ENCODE results near the gene APBA1.
"Not testable (repeated sequence)": the region's sequence is repeated elsewhere in the genome, so short reads cannot be mapped to it uniquely, and the experiment has no call there.

Gene APBA1

DNA sequence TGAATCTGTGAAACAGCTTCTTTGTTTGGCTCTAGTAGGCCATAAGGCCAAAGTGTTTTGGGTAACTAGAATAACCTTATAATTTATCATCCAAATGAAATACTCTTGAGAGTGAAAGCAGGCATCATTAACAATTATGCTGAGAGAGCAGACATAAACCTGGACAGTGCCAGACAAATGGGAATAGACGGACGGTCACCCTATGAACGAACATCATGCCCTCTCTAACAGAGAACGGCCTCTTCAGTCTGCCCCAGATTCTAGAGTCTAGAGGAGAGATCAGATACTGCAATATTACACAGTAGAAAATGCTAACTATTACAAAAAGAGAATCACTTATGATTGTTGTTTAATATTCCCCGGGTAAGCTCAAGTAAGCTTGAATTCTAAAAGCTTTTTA is 68.5 kb downstream of the APBA1 start:
- DNase-seq: no peak

DNA sequence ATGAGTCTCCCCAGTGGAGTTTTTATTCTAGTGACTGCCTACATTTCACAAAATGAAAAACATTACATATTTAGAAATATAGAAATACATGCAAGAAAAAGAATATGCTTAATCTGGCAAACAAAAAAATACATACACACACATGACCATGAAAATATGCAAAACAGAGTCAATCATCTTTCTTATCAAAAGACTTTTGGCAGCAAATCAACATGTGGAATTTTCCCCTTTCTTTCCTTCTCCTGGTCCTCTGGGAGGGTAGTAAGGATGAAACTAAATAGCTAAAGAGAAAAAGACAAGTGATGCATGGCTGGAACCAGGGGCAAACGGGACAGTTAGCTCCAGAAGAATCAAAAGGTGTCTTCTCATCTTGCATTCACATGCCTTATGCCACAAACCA is 69.4 kb downstream of the APBA1 start:
- no peak for DNase-seq

DNA sequence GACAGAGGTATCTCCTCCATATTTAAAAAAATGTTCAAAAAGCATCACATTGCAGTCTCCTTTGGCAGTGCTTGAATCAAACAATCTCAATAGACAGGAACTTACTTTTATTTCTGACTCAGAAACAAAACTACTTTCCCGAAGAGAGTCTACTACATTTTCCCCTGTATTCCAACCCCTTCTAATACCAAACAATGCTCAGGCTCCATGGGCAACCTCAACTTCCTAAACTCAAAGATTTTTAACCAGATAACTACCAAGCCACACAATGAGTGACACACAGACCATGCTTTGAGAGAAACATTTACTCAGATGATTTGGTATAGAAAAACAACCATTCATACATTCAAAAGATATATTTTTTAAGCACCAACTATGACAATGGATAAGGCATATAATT is 70.5 kb downstream of the APBA1 start:
- DNase-seq: no peak

DNA sequence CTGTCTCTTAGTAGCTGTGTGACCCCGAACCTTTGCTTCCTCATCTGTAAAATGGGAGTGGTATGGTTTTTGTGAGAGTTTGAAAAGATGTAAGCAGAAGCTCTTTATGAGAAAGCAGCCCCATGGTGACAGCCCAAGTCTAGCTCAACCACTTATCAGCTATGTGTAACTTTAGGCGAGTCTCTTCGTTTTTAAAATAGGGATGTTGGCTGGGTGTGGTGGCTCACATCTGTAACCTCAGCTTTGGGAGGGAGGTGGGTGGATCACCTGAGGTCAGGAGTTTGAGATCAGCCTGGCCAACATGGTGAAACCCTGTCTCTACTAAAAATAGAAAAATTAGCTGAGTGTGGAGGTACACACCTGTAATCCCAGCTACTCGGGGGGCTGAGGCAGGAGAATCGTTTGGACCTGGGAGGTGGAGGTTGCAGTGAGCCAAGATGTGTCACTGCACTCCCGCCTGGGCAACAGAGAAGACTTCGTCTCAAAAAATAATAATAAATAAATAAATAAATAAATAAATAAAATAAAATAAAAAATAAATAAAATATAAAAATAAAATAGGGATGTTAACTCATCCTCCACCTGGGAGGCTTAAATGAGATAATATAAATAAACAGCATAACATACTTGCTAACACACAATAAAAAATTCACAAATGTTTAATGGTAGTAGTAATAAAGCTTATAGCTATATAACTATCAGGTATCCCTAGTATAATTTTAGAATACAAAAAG is 71.7 kb downstream of the APBA1 start:
- no peak for DNase-seq

DNA sequence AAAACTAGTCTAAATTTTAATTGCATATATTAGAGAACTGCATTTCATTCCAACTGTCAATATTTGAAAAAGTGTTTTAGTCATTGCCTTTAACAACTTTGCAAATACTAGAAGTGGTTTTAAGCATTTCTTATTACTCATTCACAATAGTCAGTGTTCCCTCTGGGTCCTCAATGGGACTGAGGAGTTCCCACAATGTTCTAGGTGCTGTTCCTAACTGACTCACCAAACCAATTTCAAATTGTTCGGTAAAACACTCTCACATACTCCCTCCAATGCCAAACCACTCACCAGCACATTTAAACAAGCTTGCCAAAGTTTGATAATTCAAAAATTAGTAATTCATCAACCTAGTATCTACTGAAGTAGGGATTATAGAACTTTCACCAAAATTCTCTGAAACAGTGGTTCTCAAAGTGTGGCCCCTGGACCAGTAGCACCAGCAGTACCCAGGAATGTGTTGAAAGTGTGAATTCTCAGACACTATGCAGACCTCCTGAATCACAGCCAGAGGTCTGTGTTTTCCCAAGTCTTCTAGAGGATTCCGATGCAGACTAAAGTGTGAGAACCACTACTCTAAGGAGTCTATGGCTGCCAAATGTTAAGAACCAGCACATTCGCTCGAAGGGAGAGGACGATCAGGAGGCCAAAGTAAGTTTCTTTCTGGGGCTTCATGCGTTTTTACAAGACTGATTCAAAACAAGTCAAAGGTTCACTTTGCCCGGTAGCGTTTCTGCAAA is 72.8 kb downstream of the APBA1 start:
- no peak for DNase-seq

DNA sequence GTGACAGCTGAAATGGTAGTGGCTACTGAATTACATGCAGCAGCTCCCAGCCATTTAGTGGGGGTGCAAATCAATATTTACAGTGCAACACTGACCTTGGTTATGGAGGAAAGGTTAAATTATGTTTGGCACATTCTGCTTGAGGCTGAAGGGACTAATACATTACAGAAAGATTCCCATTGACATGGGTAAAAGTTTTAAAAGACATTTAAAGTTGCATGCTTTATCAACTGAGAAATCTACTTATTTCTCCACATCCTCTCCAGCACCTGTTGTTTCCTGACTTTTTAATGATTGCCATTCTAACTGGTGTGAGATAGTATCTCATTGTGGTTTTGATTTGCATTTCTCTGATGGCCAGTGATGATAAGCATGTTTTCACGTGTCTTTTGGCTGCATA is 75.3 kb downstream of the APBA1 start:
- DNase-seq: not testable (repeated sequence)

DNA sequence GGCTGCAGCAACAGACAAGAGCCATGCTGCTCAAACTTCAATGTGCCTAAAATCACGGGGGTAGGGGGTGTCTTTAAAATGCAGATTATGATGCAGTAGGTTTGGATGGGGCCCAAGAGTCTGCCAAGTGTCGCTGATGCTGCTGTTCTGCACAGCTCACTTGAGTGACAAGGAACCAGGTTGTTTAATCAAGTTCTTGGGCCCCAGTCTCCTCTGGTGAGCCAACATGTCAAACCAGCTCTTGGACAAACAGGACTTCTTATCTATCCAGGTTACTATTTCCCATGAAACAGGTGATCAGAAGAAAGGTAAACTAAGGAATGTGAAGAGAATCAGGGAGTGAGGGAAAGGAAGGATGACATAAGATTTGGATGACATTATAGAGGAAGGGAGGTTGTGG is 78.0 kb downstream of the APBA1 start:
- no peak for DNase-seq

DNA sequence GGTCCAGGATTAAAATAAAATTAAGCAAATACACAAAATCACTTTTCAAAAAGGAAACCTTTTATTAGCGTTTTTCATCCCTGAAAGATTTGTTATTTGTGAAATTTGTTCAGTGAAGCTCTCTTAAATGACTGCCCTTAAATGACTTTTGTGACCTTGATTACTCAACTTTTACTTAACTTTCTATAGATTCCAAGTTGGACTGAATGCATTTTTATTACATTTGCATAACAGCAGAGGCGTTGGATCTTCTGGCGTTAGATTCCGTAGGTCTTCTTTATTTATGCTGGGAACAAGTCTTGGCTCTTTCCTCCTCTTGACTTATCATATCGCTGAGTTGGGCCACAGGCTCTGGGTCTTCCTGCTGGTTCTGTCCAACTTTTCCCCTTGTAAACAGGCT is 78.4 kb downstream of the APBA1 start:
- no peak for DNase-seq

DNA sequence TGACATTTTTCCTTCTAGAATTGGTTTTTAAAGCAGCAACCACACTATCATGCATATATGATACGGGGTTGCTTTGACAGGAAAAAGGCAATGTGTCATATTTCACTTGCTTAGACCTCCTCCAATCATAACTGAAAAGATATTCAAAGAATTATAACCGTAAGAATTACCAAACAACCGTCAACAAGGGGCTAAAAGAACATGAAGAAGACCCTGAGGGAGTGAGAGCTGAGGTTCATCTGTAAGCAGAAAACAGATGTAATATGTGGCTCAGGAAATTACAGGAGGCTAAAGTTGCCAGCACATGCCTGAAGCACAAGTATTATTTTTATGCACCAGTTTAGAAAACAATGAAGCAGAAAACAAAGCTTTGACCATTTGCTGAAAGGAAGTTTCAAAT is 78.9 kb downstream of the APBA1 start:
- DNase-seq: no peak

DNA sequence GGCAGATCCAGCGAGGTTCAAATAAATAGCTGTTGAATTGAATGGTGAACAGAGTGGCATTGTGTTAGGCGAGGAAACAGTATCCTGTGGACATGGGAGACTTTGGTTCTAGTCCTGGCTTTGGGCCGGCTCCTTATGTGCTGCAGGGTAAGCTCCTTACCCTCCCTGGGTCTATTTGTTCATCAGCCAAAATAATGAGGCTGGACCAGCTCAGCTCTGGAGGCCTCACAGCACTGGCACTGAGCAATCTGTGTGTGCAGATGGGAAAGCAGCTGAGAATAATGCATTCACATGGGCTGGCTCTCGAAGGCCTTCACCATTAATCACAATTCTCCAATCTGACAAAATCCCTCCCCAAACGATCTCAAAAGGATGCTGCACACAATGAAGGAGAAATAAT is 81.9 kb downstream of the APBA1 start:
- no peak for DNase-seq

DNA sequence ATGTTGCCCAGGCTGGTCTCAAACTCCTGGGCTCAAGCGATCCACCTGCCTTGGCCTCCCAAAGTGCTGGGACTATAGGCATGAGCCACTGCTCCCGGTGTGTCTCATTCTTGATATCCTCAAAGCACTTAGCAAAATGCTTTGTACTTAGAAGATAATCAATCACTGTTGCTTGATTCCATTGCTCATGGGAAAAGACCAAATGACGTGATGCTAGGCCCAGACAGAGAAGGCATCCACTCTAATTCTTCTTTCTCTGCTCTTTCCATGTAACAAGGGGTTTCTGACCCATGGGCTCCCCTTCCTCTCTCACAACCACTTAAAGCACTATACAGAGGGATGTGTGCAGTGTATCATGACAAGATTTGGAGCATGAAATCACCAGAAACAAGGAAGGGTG is 83.0 kb downstream of the APBA1 start:
- no peak for DNase-seq

DNA sequence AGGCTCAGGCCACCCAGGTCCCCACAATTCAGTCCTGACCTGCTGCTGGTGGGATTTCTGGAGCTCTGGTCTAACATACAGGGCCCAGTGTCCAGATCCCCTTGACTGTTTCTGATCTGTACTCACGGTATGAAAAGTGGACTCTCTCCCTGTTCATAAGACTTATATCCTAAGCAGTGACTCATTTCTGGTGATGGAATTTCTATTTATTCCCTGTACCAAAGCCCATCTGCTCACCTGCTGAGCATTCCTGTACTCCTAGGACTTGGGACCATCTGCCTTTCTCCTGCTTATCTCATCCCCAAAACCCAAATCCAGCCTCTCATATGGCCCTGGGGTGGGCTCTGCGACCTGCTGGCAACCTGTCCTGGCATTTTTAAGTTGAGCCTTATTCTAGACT is 86.6 kb downstream of the APBA1 start:
- DNase-seq: no peak

DNA sequence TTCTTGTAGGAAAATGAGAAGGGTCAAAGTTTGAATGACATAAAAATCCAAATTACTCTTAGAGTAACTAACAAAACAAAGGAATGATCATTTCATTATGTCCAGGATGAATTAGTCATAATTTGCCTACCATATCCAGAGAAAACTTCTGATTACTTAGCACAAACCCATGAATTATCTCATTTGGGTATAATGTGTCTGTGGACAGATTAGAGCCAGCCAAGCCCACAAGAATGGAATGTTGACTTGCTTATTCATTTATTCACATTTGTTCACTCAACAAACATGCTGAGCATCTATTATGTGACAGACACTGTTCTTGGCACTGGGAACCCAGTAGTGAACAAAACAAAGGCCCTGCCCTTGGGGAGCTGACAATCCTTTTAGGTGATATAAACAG is 87.4 kb downstream of the APBA1 start:
- DNase-seq: no peak

DNA sequence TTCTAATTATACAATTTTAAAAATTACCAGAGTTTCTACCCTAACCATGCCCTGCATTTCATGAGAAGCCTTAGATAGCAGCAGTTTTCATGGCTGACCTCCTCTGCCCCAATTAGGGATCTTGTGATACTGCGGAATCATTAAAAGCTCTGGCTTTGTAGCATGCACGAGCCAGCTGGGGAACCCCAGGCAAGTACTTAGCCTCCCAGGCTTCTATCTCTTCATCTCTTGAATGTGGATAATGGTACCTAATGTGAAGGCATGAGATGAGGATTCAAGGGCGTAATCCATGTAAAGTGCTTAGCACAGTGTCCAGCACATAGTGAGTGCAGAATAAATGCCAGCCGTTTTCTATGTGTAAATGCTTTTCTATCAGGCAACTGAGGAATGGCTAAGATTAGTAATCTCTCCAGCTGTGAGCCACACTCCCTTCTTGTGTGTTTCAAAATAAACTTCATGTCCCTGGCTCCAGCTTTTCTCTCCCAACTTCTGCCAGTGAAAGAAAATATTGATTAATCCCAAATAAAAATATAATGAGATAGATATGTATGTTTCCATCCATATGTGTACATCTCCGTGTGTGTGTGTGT is 88.4 kb downstream of the APBA1 start:
- DNase-seq: no peak

DNA sequence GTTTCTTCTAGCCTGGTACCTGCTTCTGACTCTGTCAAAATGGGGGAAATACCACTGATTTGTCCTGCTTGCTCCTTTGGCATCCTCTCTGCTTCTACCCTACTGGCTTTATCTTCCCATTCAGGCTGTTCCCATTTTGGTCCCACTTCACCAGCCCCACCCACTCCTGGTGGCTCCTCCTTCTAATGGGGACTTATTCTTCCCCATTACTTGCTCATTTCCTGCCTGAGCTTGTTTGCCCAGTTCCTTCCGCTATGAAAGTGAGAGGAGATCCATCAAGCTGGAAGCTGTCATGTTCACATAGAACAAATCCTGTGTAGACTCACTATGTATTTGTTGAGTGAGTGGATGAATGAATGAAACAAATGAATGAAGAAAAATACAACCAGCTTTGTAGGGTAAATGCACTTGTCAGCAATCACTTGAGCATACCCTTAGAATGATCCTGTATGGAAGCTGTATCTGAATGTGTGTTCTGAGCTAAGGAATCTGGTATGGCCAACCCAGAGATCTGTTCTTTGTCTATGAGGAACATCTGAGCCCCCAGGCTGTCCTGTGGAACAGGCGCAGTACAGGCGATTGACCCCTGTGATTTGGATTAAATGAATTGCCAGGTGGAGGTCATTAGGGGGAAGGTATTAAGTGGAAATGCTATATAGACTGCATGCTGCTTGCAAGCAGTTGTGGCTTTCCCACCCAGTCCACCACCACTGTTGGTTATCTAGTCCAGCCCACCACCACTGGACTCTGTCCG is 89.5 kb downstream of the APBA1 start:
- DNase-seq: no peak

DNA sequence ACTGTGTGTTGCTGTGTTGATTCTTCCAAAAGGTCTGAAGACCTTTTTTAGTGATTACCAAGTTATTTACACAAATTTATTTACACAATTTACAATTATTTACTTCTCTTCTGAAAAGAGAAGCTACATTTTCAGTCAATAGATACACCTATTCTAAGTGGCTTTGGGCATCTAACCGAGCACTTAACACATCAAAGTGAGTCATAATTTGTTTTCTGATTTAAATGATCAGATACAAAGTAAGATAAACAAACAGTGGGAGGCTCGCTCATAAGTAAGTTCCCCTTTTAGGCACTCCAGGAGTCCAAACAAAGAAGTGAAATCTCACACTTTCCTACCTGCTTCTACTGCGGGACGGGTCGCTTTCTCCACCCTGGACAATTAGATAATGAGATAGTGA is 90.2 kb downstream of the APBA1 start:
- no peak for DNase-seq

DNA sequence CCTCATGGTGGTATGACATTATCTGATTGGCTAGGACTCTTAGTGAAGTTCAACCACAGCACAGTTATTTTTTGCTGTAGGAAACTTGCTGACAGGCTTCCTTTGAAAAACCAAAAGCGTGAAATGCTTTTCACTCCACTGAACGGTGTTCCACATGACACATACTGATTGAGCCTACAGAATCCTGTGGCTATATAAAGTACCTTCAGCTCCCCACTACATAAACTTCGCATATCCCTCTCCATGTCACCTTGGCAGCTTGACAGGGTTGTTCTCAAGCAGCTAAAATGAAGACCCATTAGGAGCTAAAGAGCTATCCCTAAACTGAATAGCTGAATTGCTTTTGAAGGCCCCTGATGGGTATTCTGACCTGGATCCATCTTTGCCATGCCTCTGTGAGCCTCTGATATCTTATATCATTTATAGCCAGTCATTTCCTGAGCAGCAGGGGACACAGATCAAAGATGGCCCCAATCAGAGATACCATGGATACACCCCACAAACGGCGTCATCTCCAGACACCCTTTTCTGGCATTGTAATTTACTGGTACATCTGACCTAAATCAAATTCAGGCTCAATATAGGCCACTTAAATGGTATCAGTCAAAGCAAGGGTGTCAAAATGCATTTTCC is 91.5 kb downstream of the APBA1 start:
- DNase-seq: no peak

DNA sequence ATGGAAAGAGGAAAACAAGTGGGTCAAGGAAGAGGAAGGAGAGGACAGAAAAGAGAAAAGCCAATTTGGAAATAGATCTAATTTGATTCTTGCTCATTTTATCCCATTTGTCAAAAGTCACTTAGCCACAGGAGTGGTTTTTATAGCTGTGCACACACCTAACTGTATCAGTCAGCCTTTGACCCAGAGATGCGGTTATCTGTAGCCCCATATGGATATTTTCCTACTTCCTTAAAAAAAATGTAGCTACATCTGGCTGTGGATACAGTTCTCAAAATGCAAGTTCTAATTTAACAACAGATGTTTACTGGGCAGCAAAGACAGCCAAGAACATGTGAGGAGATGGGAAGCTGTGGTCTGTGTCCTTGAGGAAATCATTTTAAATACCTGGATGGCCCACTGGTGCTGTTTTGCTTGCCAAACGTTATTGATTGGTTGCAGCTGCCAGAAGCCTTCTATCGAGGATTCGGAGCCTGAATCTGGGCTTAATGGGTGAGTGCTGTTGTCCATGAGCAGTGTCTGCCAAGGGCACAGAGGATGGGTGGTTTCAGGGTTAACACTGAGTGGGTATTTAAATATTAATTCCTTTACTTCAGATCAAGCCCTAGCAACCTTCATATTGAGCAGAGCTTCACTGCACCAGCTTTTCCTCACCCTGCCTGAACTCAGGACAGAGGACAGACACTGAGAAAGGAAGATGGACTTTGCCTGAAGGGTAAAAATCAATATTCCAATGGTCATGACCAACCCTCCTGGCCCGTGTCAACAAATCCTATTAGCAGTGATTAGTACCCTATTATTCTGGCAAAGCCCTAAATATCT is 92.2 kb downstream of the APBA1 start:
- DNase-seq: no peak

DNA sequence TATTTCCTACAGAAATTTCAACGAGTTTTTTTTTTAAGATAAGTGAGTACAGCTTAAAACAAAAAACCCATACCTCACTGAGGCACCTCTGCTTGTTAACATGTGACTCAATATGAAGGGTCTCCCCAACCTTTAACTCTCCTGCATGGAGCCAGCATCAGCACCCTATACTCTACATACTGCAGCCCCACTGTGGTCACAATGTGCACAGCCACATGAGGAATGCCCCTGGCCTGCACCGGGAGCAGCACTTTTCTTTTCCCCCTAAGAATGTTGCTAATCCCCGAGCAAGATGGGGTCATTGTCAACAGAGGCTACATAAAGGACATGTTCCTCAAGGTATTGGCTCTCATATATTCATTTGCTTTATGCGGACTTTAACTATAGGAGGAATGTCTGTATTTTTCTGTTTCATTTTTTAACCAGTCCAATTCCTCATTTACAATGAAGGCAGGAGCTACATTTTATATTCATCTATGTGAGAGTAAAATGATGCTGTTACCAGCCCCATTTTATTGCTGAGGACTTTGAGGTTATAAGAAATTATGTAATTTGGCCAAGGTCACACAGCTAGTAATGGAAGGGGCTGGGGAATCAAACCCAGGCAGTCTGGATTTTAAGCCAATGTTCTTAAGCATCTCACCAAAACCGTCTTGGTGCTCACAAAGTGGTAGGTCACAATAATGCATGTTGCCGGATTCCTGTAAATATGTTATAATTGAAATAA is 93.0 kb downstream of the APBA1 start:
- DNase-seq: no peak

DNA sequence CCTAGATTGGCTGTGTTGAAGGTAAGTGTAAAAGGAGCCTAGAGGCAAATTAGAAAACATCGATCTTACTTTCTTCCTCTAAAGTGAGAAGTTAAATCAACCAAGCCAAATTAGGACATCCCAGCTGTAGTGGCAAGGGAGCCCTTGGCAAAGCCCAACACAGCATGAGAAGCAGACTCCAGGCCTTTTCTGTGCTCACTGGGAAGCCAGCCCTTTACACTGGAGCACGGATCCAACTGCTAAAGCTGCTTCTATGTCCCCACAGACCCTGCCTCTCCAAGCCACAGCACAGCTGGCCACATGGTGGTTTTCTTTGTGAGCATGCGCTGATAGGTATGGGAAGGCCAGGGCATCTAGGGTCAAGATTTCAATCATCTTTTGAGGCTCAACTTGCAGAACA is 94.1 kb downstream of the APBA1 start:
- DNase-seq: no peak

DNA sequence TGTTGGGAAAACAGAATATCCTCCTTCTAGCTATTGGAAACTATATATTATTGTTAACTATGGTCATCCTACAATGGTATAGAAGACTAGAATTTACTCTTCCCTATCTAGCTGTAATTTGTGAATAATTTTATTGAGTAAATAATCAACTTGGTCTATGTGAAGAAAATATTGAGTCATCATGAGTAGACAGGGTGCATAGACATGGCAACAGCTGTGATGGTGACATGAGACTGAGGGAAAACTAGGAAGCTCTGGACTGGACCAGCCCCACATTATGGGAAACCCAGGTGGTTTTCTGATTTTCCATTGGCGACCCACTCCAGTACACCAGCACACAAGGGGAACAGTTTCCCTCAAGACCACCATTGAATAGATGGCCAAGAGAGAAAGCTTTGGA is 95.0 kb downstream of the APBA1 start:
- no peak for DNase-seq

DNA sequence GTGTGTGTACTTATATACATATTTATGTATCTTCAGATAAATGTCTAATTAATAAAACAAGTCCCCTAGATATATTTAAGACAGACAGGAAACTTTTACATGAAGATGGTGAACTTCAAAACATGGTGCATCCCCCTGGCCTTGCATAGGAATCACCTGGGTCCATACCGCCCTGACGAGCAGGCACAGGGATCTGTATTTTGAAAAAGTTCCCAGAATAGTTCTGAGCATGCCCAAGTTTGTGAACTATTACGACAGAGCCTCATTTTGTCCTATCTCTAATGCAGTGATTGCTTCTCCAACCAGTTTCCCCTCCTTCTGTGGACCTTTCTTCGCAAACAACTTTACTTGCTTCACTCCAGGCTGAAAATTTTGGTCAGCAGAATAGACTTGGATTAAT is 98.1 kb downstream of the APBA1 start:
- no peak for DNase-seq

All from stimulated activated CD4-positive, alpha-beta T cell treated with anti-CD3 and anti-CD28 coated beads, Interleukin-12 subunit alpha, Interleukin-12 subunit beta, amount 100 ng/mL, for 4 hours (primary cell).